ENCODE measurements around the gene VPS13D. TPM values are rescaled to one million over a fixed set of nuclear protein-coding genes. Genes with fewer than 3 reads are reported as not detected.

Gene VPS13D
- total and polyA plus RNA-seq, 5 experiments from 2014 or later, result 5.3 to 64.9 (median 7.5) TPM

DNA sequence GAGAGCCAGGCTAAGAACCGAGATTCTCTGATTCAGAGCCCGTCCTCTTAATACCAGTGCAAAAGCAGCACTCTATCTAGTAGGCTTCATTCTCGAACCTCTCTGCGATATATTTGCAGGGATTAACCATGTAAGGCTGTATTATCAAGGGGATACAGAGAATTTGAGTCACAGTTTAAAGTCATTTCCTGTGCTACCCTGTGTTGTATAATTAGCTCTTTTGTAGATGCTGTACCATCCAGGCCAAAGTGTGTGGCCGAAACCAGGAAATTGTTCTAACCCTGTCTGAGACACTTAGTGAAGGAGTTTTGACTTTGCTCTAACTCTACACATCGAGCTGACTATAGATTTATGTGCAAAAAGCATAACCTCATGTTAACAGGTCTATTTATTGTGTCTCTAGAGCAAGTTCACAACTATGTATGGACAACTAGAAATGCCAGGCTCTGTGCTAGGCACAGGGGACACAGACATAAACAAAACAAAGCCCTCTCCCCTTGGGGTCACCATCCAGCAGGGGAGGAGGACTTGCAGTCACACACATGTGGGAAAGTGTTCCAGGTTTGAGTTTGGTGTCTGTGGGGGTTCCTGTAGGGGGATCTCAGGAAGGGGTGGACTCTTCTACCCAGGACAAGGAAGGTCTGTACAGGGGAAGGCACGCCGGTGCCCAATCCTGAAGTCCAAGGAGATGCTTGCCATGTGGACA, 206.0 kb downstream of the VPS13D start:
- DNase-seq, result no peak
- no peaks in the 10 kb centered on the region for H3K27me3 Mint-ChIP-seq
- H3K9me3 Mint-ChIP-seq, result peaks cover 0 to 6% (median 0%) of the 10 kb centered on the region in 9 donors
- peak; percentile 11 to 16 for ATAC-seq
- peaks cover 0 to 4% (median 3%) of the 10 kb centered on the region in 3 donors for H3K36me3 Mint-ChIP-seq
- H3K27ac Mint-ChIP-seq, result peak overlapping the region; percentile 68 to 98 (median 90)
- peak overlapping the region; percentile 17 to 80 (median 68) for H3K4me3 Mint-ChIP-seq
- POLR2A ChIA-PET, result interaction anchor here (0.7 to 6.5 kb wide), 9 partner anchors 8 to 74 kb away, joined by 3 to 37 read pairs (median 4); no protein-coding TSS in a partner anchor
- peaks cover 49 to 90% (median 88%) of the 10 kb centered on the region in 4 donors for H3K4me1 Mint-ChIP-seq

DNA sequence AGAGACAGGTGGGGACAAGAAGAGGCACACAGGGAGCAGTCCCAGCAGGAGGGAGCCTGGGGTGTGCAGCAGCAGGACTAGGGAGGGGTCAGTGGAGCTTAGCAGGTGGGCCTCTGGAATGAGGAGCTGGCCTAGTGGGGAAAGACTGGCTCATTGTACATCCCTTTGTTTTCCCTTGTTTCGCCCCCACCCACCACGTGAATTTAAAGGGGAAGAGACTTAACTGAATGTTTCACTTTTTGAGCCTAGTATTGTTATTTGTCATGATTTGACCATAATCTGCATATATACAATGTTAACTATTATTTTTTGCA, 206.5 kb downstream of the VPS13D start:
- Mint-ChIP-seq H3K36me3 (peaks cover 0 to 5% (median 3%) of the 10 kb centered on the region in 3 donors), H3K4me3 (peak overlapping the region in 8 of 10 donors; percentile 66 to 80 (median 69)), H3K27me3 (no peaks in the 10 kb centered on the region), H3K4me1 (peaks cover 51 to 91% (median 87%) of the 10 kb centered on the region in 4 donors), H3K9me3 (peaks cover 0 to 6% (median 0%) of the 10 kb centered on the region in 9 donors), H3K27ac (peak overlapping the region; percentile 68 to 98 (median 90))
- ATAC-seq, result no peak
- POLR2A ChIA-PET, result interaction anchor here (0.7 to 6.5 kb wide), 6 partner anchors 8 to 74 kb away, joined by 3 to 37 read pairs (median 4); no protein-coding TSS in a partner anchor
- no peak for DNase-seq

DNA sequence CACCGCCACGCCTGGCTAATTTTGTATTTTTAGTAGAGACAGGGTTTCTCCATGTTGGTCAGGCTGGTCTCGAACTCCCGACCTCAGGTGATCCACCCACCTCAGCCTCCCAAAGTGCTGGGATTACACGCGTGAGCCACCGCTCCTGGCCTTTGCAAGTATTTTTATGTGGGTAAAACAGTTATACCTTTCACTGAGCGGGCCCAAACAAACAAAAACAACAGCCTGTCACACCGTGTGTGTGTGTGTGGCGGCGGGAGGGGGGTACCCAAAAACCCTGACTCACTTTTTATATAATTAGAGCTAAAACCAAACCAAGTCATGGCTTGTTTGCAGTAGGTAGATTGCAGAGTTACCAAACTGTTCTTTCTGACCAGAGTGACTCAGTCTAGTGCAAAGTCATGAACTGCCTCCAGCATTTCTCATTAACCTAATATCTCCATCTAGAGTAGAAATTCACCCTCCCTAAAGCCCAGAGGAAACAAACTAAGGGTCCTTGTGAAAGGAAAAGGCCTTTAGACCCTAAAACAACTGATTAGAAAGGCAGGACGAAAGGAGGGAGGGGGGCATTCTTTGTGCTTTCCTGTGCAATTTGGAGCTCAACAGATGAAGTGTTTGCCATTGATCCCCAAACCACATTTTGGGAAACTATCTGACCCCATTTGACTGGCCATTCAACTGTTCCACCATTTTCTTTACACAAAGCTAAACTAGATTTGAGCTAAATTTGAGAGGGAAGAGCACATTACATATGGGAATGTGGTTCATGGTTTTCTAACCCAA, 207.2 kb downstream of the VPS13D start:
- Mint-ChIP-seq H3K9me3 (peaks cover 0 to 6% (median 0%) of the 10 kb centered on the region in 9 donors), H3K36me3 (peaks cover 0 to 5% (median 3%) of the 10 kb centered on the region in 3 donors), H3K4me3 (peak overlapping the region in 7 of 10 donors; percentile 16 to 71 (median 52)), H3K27ac (peak overlapping the region; percentile 40 to 98 (median 66)), H3K4me1 (peaks cover 52 to 90% (median 88%) of the 10 kb centered on the region in 4 donors), H3K27me3 (no peaks in the 10 kb centered on the region)
- ATAC-seq (no peak), DNase-seq (no peak)
- POLR2A ChIA-PET, result interaction anchor here (1.1 to 6.5 kb wide), 9 partner anchors 11 to 181 kb away, joined by 3 to 37 read pairs (median 5); partner anchors contain the start of gene DHRS3

DNA sequence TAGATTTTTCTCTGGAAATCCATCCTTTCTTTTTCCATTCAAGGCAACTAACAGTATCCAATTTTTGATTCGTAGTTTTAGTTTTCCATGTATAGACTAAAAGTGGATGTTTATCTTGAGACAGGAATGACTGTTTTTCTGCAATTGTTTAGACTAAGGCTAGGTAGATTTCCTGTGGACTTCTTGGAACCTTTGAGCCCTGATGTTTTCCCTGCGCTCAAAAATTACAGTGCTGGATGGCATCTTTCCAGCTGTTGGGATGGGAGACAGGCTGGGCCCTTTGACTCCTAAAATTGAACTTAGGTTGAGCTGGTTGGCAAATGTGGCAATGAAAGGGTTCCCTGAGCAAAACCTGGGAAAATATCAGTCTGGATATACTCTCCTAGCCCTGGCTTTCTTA, 207.8 kb downstream of the VPS13D start:
- DNase-seq (no peak), ATAC-seq (no peak)
- peaks cover 0 to 3% (median 2%) of the 10 kb centered on the region in 3 donors for H3K36me3 Mint-ChIP-seq
- H3K9me3 Mint-ChIP-seq, result peaks cover 0 to 6% (median 0%) of the 10 kb centered on the region in 9 donors
- peak overlapping the region in 5 of 10 donors; percentile 71 to 85 (median 79) for H3K4me3 Mint-ChIP-seq
- no peaks in the 10 kb centered on the region for H3K27me3 Mint-ChIP-seq
- peaks cover 52 to 93% (median 90%) of the 10 kb centered on the region in 4 donors for H3K4me1 Mint-ChIP-seq
- peak overlapping the region in 6 of 10 donors; percentile 15 to 93 (median 88) for H3K27ac Mint-ChIP-seq
- POLR2A ChIA-PET, result interaction anchor here (1.1 to 6.5 kb wide), 8 partner anchors 10 to 180 kb away, joined by 3 to 37 read pairs (median 6); partner anchors contain the start of gene DHRS3

DNA sequence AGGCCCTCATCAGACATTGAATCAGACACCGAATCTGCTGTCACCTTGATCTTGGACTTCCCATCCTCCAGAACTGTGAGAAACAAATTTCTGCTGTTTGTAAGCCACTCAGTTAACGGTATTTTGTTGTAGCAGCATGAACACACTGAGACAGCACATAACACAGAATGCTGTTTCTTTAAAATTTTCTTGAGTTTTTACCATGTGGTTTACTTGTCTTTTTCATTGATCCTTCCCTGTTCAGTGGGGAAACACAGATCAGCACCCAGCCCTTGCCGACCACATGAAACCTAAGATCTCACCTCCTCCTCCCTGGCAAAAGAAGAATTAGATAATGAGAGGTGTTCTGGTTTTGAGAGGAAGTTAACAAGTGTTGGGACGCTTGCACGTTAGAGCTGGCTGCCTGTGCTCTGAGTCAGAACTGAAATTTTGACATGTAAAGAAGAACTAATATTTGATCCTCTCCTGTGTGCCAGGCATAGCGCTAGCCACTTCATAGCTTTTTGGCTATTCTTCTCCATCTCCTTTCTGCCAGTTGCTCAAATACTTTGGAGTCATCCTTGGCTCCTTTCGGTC, 208.6 kb downstream of the VPS13D start:
- Mint-ChIP-seq H3K4me1 (peaks cover 51 to 91% (median 89%) of the 10 kb centered on the region in 4 donors), H3K4me3 (peak overlapping the region; percentile 43 to 85 (median 77)), H3K27ac (peak overlapping the region; percentile 77 to 93 (median 88)), H3K9me3 (peaks cover 0 to 6% (median 0%) of the 10 kb centered on the region in 9 donors), H3K27me3 (no peaks in the 10 kb centered on the region), H3K36me3 (peaks cover 0 to 5% (median 2%) of the 10 kb centered on the region in 3 donors)
- DNase-seq, result peak in 8 of 10 donors; percentile 35 to 75 (median 51)
- POLR2A ChIA-PET, result interaction anchor here (0.6 to 6.5 kb wide), 13 partner anchors 9 to 179 kb away, joined by 3 to 37 read pairs (median 5); partner anchors contain the start of gene DHRS3
- ATAC-seq, result peak; percentile 83 to 84

DNA sequence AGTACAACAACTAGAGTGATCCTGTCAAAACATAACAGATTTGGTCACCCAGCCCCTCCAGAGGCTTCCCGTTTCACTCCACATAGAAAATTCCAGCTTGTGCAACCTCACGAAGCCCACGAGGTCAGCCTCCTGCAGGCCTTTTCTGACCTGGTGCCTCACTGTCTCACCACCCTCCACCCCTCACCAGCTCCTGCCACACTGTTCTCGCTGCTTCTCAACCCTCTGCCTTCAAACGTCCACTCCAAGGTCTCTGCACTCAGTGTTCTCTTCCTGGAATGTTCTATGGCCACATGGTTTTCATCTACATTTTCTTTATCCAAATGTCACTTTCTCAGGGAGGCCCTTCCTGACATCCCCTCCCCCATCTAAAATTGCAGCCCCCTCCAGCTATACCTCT, 209.2 kb downstream of the VPS13D start:
- H3K4me3 Mint-ChIP-seq, result peak overlapping the region in 9 of 10 donors; percentile 64 to 85 (median 79)
- no peaks in the 10 kb centered on the region for H3K27me3 Mint-ChIP-seq
- peak overlapping the region; percentile 77 to 93 (median 88) for H3K27ac Mint-ChIP-seq
- POLR2A ChIA-PET, result interaction anchor here (0.6 to 6.5 kb wide), 13 partner anchors 9 to 179 kb away, joined by 3 to 37 read pairs (median 5); partner anchors contain the start of gene DHRS3
- H3K9me3 Mint-ChIP-seq, result peaks cover 0 to 6% (median 0%) of the 10 kb centered on the region in 9 donors
- peaks cover 0 to 6% (median 2%) of the 10 kb centered on the region in 3 donors for H3K36me3 Mint-ChIP-seq
- ATAC-seq (no peak), DNase-seq (no peak)
- H3K4me1 Mint-ChIP-seq, result peaks cover 48 to 87% (median 86%) of the 10 kb centered on the region in 4 donors

DNA sequence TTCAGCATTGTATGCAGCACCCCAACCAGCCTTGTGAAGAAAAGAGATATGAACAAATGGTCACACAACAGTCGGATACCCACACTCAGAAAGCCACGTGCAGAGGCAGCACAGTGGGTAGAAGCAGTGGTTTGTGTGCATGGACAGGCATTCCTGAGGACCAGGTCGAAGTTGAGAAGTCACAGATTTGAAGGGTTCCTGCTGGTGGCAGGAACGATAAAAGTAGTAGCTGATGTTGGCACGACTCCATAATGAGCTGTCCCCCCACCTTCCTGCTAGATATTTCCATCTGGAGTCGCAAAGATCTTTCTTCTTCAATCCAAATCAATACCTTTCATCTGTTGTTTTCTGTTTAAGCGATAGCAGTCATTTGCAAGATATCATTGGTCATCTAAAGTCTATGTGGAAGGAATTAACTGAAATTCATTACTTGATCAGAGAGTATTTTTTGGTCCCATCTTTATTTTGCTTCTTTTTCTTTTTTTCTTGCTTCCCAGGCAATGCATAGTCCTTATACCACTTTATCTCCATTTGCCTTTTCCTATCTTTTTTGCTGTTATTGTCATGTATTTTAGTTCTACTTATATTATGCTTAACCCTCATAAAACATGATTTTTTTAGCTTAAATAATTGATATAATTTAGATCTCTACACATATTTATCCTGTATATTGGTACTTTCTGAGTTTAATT, 211.7 kb downstream of the VPS13D start:
- ATAC-seq, result no peak
- Mint-ChIP-seq H3K27ac (peak overlapping the region in 4 of 10 donors; percentile 11 to 65 (median 57)), H3K36me3 (peaks cover 0 to 8% (median 4%) of the 10 kb centered on the region in 3 donors), H3K4me3 (peak overlapping the region in 2 of 10 donors; percentile 24 to 68), H3K27me3 (no peaks in the 10 kb centered on the region), H3K4me1 (peaks cover 42 to 81% (median 72%) of the 10 kb centered on the region in 4 donors), H3K9me3 (peaks cover 0 to 6% (median 0%) of the 10 kb centered on the region in 9 donors)
- POLR2A ChIA-PET, result interaction anchor here (1.0 to 1.5 kb wide), 2 partner anchors 10 to 13 kb away, joined by 3 read pairs; no protein-coding TSS in a partner anchor
- DNase-seq, result no peak

DNA sequence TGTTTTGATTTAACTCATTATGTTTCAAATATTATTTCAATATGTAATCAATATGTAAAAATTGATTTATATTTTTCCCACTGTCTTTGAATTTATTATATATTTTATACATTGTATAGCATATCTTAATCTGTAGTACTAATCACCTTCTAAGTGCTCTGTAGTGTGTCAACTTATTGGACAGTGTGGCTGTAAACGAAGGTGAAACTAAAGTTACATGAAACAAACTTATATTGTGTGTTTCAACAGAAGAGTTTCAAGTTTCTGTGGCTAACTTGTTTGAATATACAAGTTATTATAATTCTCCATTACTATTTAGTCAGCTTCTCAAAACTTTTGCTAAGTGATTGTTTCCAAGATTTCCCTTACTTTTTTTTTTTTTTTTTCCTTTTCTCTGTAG, 212.4 kb downstream of the VPS13D start:
- Mint-ChIP-seq H3K27ac (peak overlapping the region in 1 of 10 donors; percentile 48), H3K4me3 (peak overlapping the region in 1 of 10 donors; percentile 40), H3K4me1 (peaks cover 38 to 79% (median 70%) of the 10 kb centered on the region in 4 donors), H3K36me3 (peaks cover 0 to 10% (median 4%) of the 10 kb centered on the region in 3 donors), H3K27me3 (no peaks in the 10 kb centered on the region), H3K9me3 (peaks cover 0 to 6% (median 0%) of the 10 kb centered on the region in 9 donors)
- no peak for DNase-seq
- POLR2A ChIA-PET, result interaction anchor here (0.8 to 1.5 kb wide), 3 partner anchors 10 to 51 kb away, joined by 3 read pairs; no protein-coding TSS in a partner anchor
- ATAC-seq, result no peak

DNA sequence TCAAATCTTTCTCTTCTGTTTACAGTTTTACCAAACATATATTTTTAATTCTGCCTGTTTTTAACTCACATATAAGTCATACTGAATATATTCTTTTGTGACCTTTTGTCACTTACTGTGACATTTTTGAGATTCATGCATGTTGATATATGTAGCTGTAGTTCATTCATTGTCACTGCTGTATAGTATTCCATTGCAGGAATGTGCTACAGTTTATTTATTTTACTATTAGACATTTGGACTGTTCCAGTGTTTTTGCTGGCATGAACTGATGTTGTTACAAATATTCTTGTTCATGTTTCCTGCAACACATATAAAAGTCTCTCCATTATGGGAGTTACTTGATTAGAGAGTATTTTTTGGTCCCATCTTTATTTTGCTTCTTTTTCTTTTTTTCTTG, 213.3 kb downstream of the VPS13D start:
- POLR2A ChIA-PET, result interaction anchor here (0.8 to 1.2 kb wide), 2 partner anchors 50 to 68 kb away, joined by 3 read pairs; no protein-coding TSS in a partner anchor
- DNase-seq, result no peak
- peaks cover 39 to 77% (median 68%) of the 10 kb centered on the region in 4 donors for H3K4me1 Mint-ChIP-seq
- no peak overlapping the region for H3K4me3 Mint-ChIP-seq
- peak overlapping the region in 4 of 10 donors; percentile 26 to 56 (median 42) for H3K27ac Mint-ChIP-seq
- H3K27me3 Mint-ChIP-seq, result no peaks in the 10 kb centered on the region
- peaks cover 0 to 5% (median 0%) of the 10 kb centered on the region in 9 donors for H3K9me3 Mint-ChIP-seq
- peaks cover 0 to 10% (median 4%) of the 10 kb centered on the region in 3 donors for H3K36me3 Mint-ChIP-seq
- ATAC-seq, result no peak

DNA sequence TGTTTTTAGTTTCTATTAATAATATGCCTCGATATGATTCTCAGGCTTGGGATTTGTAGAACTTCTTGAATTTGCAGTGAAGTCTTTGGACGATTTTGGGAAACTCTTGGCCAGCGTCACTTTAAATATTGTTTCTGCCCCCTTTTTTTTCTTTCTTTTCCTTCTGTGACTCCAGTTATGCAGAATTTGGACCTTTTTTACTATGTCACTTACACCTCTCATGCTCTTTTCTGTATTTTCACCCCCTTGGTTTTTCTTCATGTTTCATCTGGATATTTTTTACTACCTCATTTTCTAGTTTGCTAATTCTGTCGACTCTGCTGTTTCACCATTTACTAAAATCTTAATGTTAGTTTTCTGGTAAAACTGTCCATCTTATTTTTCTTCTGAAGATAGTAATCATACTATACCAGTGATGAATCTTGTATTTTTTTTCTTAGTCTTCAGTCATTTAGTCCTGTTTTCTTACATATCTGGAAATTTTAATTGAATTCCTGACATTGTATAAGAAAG, 214.6 kb downstream of the VPS13D start:
- H3K4me1 Mint-ChIP-seq, result peaks cover 36 to 77% (median 68%) of the 10 kb centered on the region in 4 donors
- no peak for DNase-seq
- no peaks in the 10 kb centered on the region for H3K9me3 Mint-ChIP-seq
- H3K27me3 Mint-ChIP-seq, result no peaks in the 10 kb centered on the region
- H3K4me3 Mint-ChIP-seq, result no peak overlapping the region
- POLR2A ChIA-PET, result interaction anchor here (0.8 kb wide), 1 partner anchor 9 kb away, joined by 3 read pairs; no protein-coding TSS in a partner anchor
- peak overlapping the region in 4 of 10 donors; percentile 3 to 70 (median 36) for H3K27ac Mint-ChIP-seq
- peaks cover 0 to 7% (median 4%) of the 10 kb centered on the region in 3 donors for H3K36me3 Mint-ChIP-seq
- no peak for ATAC-seq

DNA sequence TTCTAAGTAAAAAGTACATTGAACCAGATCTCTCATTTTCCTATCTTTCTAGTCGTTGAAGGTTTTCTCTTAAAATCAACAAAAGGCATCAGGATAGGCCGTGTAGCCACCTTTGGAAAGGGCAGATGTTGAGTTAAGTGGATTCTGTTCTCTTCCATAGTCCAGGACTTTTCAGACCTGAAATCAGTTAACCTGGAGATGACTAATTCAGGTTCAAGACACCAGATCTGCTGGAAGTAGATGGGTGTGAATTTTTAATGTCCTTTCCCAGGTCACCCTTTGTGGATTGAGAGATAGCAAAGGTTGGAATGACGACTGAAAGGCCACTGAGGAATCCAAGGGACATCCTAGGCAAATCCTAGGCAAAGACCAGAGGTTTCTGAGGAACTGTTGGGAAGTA, 215.4 kb downstream of the VPS13D start:
- no peak overlapping the region for H3K4me3 Mint-ChIP-seq
- no peaks in the 10 kb centered on the region for H3K27me3 Mint-ChIP-seq
- ATAC-seq, result no peak
- H3K36me3 Mint-ChIP-seq, result peaks cover 0 to 7% (median 4%) of the 10 kb centered on the region in 3 donors
- no peak for DNase-seq
- no peak overlapping the region for H3K27ac Mint-ChIP-seq
- no peaks in the 10 kb centered on the region for H3K9me3 Mint-ChIP-seq
- H3K4me1 Mint-ChIP-seq, result peaks cover 32 to 77% (median 68%) of the 10 kb centered on the region in 4 donors
- POLR2A ChIA-PET, result interaction anchor here (0.6 to 15.8 kb wide), 3 partner anchors 9 to 30 kb away, joined by 3 to 211 read pairs (median 37); no protein-coding TSS in a partner anchor
